ENCODE measurements around the gene RBMS3. TPM values are rescaled to one million over a fixed set of nuclear protein-coding genes. Genes with fewer than 3 reads are reported as not detected.

Gene RBMS3
- total and polyA plus RNA-seq, 2 of the 13 experiments (the other 11 are each of a cell fraction or from before 2014, with no cell fraction given): not detected

GRCh38 chr3:29708884-29709283, 428.0 kb downstream of the RBMS3 start:
- DNase-seq (ENCODE audit: low spot score) (no peak), ATAC-seq (no peak), FAIRE-seq (no peak)
- Histone ChIP-seq H3K4me1 (ENCODE audit: insufficient read depth, low read length) (no peaks in the 10 kb centered on the region), H3K9ac (ENCODE audit: insufficient read depth, low read depth, low read length) (no peak overlapping the region), H4K20me1 (ENCODE audit: insufficient read depth, low read length) (no peaks in the 10 kb centered on the region), H3K79me2 (ENCODE audit: insufficient read depth, low read length) (no peaks in the 10 kb centered on the region), H2AFZ (ENCODE audit: low read length) (no peak overlapping the region), H3K4me2 (ENCODE audit: low read depth, low read length) (no peak overlapping the region), H3K4me3 (replicated peaks in 1 of 3; ENCODE audit: insufficient read depth in 1 of 3, low read depth in 2 of 3, low read length in 3 of 3) (no peak overlapping the region), H3K27ac (ENCODE audit: extremely low read length, insufficient read depth, low read length) (no peak overlapping the region), H3K27me3 (ENCODE audit: control insufficient read depth in 1 of 2, insufficient read depth in 2 of 2, low read length in 2 of 2) (peaks cover 0 to 5% of the 10 kb centered on the region in 2 experiments; a peak in 1 of 5 replicates), H3K36me3 (replicated peaks in 1 of 2; ENCODE audit: control insufficient read depth in 1 of 2, insufficient read depth in 2 of 2, low read length in 2 of 2) (no peaks in the 10 kb centered on the region), H3K9me3 (ENCODE audit: low read length) (no peaks in the 10 kb centered on the region)
- CTCF ChIA-PET (ENCODE audit: low intra/inter-chr PET ratio, low total read pairs): no interaction called here
- WGBS (ENCODE audit: low lambda C conversion rate): 41% methylated on average over 7 of the region's 8 CpGs
- POLR2A ChIA-PET: no interaction called here
- BruUV-seq (replicated peaks): no TSS peak
- in situ Hi-C loops (cut with HindIII; ENCODE audit: extremely low pct_ligation_motif_present, low pct_unique_long_range_greater_than_20kb): no loop called here
- intact Hi-C loops (cut with micrococcal nuclease; ENCODE audit: unreplicated experiment): no loop called here
- no peak for TF ChIP-seq FOXP1 (IDR thresholded peaks at IDR 0.05)
- TF ChIP-seq FOXP1 (CRISPR knock-in tag; IDR thresholded peaks at IDR 0.05): no peak
- TF ChIP-seq ZBTB42 (CRISPR knock-in tag; IDR thresholded peaks at IDR 0.05): no peak
- no peak for TF ChIP-seq ARHGAP35 (CRISPR knock-in tag; IDR thresholded peaks at IDR 0.05; ENCODE audit: borderline replicate concordance)
- TF ChIP-seq ZNF770 (CRISPR knock-in tag; IDR thresholded peaks at IDR 0.05): no peak
- TF ChIP-seq ZNF672 (CRISPR knock-in tag; IDR thresholded peaks at IDR 0.05): no peak
- TF ChIP-seq NFKB2 (CRISPR knock-in tag; IDR thresholded peaks at IDR 0.05; ENCODE audit: borderline replicate concordance): no peak
- TF ChIP-seq ZNF619 (CRISPR knock-in tag; IDR thresholded peaks at IDR 0.05): no peak
- TF ChIP-seq NR2F2 (IDR thresholded peaks at IDR 0.05; ENCODE audit: borderline replicate concordance, low read depth): no peak
- no peak for TF ChIP-seq IKZF1 (IDR thresholded peaks at IDR 0.05)
- no peak for TF ChIP-seq NFKBIZ (CRISPR knock-in tag; IDR thresholded peaks at IDR 0.05)
- no peak for TF ChIP-seq NFRKB (IDR thresholded peaks at IDR 0.05)
- no peak for TF ChIP-seq ZNF782 (CRISPR knock-in tag; IDR thresholded peaks at IDR 0.05; ENCODE audit: borderline replicate concordance)
- no peak for TF ChIP-seq ZNF563 (CRISPR knock-in tag; IDR thresholded peaks at IDR 0.05)
- no peak for TF ChIP-seq ZNF598 (CRISPR knock-in tag; IDR thresholded peaks at IDR 0.05; ENCODE audit: borderline replicate concordance)
- no peak for TF ChIP-seq ZNF484 (CRISPR knock-in tag; IDR thresholded peaks at IDR 0.05; ENCODE audit: borderline replicate concordance, low read depth)
